ENCODE results near the gene KCTD10. TPM values are rescaled to one million over a fixed set of nuclear protein-coding genes. Genes with fewer than 3 reads are reported as not detected.
"Not testable (repeated sequence)": the region's sequence is repeated elsewhere in the genome, so short reads cannot be mapped to it uniquely, and the experiment has no call there.

Gene KCTD10
- total RNA-seq, 2 donors from 2014 or later, result 50.8 to 70.6 TPM

DNA sequence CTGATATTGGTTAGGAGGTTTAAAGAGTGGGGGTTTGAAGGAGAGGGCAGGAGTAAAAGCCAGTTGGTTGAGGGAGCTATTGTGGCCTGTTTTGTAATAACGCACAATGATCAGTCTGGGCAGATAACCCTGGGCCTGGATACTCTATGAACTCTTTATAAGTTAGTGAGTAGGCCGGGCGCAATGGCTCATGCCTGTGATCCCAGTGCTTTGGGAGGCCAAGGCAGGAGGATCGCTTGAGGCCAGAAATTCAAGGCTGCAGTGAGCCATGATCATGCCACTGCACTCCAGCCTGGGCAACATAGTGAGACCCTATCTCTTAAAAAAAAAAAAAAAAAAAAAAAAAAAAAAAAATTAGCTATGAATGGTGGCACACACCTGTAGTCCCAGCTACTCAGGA lies 71.0 kb downstream of the KCTD10 start:
- H3K4me3 Mint-ChIP-seq; ATAC-seq (replicated peaks); H3K36me3 Mint-ChIP-seq (ENCODE audit: low read depth); H3K27ac Mint-ChIP-seq; H3K4me1 Mint-ChIP-seq; H3K9me3 Mint-ChIP-seq: not testable (repeated sequence)
- peaks cover 16% of the 10 kb centered on the region for H3K27me3 Mint-ChIP-seq

DNA sequence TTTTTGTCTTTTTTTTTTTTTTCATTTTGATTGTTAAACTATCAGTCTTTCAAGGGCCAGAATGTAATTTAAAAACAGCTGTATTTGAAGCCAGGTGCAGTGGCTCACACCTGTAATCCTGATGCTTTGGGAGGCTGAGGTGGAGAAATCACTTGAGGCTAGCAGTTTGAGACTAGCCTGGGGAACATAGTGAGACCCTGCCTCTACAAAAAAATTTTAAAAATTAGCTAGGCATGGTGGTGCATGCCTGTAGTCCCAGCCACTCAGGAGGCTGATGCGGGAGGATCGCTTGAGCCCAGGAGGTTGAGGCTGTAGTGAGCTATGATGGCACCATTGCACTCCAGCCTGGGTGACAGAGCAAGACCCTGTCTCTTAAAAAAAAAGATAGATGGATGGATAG lies 72.3 kb downstream of the KCTD10 start:
- not testable (repeated sequence) for H3K36me3 Mint-ChIP-seq (ENCODE audit: low read depth); H3K27ac Mint-ChIP-seq; H3K4me3 Mint-ChIP-seq; ATAC-seq (replicated peaks); H3K4me1 Mint-ChIP-seq; H3K9me3 Mint-ChIP-seq
- H3K27me3 Mint-ChIP-seq, result peaks cover 24% of the 10 kb centered on the region

Other genes with a start within 250 kb of the KCTD10 start
- not detected for gene FOXN4, start 168.0 kb downstream of the KCTD10 start, total RNA-seq
- not detected for gene MYO1H, start 129.4 kb downstream of the KCTD10 start, total RNA-seq
- gene UBE3B, start 334 bp upstream of the KCTD10 start, total RNA-seq, result 10 to 100 TPM; 36.4 to 42.3 TPM
- 10 to 100 TPM; 17.8 to 22.2 TPM for gene MMAB, start 96.2 kb upstream of the KCTD10 start, total RNA-seq
- gene MVK, start 96.5 kb upstream of the KCTD10 start, total RNA-seq, result 10 to 100 TPM; 10.7 to 15.6 TPM
- under 1 TPM; 0.11 to 0.63 TPM for gene FAM222A, start 236.5 kb upstream of the KCTD10 start, total RNA-seq